HepG2 (cell line): ENCODE results near the gene ZFP14. TPM values are rescaled to one million over a fixed set of nuclear protein-coding genes. Genes with fewer than 3 reads are reported as not detected.
"Not testable (repeated sequence)": the region's sequence is repeated elsewhere in the genome, so short reads cannot be mapped to it uniquely, and the experiment has no call there.

ENCODE experiments used
- ATAC-seq: fragments of 200-7000 bp; cut with Tn5 transposase; 3 replicates; pipeline ENCODE4 v1.9.1; 2020; ENCODE audit warnings: mild to moderate bottlenecking, moderate library complexity
- BruUV-seq: library from RNA; stranded (reverse); fragments of 400-500 nt; replicated peaks from 2 replicates; lab custom pipeline; 2021; lab: Mats Ljungman, UMichigan
- CTCF ChIA-PET: fragments of 300-600 bp; formaldehyde crosslinking; extraction: SDS; loops from one replicate; lab custom pipeline; 2021; ENCODE audit warnings: low total read pairs, inconsistent platforms, low intra/inter-chr PET ratio; lab: Yijun Ruan, JAX
- POLR2A ChIA-PET: fragments of 350-600 bp; sonication (Branson Sonifier 250); formaldehyde crosslinking; loops from one replicate; lab custom pipeline; 2020; ENCODE audit warnings: antibody characterized with exemption, inconsistent platforms; lab: Yijun Ruan, JAX
- DNase-seq: peaks from one replicate; pipeline ENCODE4 v3.0.0-alpha.2; 2015; ENCODE audit warnings: low spot score
- FAIRE-seq: peaks from 3 replicates; lab custom pipeline; 2011; peaks lifted over from hg19 to GRCh38; lab: Jason Lieb, UNC
- H2AFZ ChIP-seq: one replicate; pipeline ENCODE4 v1.6.1; 2011; ENCODE audit warnings: low read length, inconsistent platforms
- H3K27ac ChIP-seq: fragments of 300-600 bp; 3 replicates; pipeline ENCODE4 v1.8.0; 2011; ENCODE audit warnings: mixed run types, mild to moderate bottlenecking, mixed read lengths, low read length, inconsistent platforms; ENCODE audit not compliant: insufficient read depth; ENCODE audit errors: extremely low read length
- H3K27me3 ChIP-seq, 2 experiments: fragments of 200-600 bp in 1 of 2; 2 replicates in 1 of 2; 3 replicates in 1 of 2; pipeline versions ENCODE4 v1.6.0 to v1.8.0; 2011; ENCODE audit warnings: low read length in 2 of 2, mild to moderate bottlenecking in 2 of 2, moderate library complexity in 2 of 2, inconsistent platforms in 1 of 2; ENCODE audit not compliant: insufficient read depth in 2 of 2, control insufficient read depth in 1 of 2
- H3K36me3 ChIP-seq, 2 experiments: fragments of 200-600 bp in 1 of 2; replicated peaks in 1 of 2; 2 replicates in 1 of 2; 3 replicates in 1 of 2; pipeline versions ENCODE4 v1.5.1 to v1.8.0; 2011; ENCODE audit warnings: low read length in 2 of 2, inconsistent platforms in 1 of 2; ENCODE audit not compliant: insufficient read depth in 2 of 2, control insufficient read depth in 1 of 2
- H3K4me1 ChIP-seq: 2 replicates; pipeline ENCODE4 v1.5.1; 2012; ENCODE audit warnings: low read length, inconsistent platforms; ENCODE audit not compliant: insufficient read depth
- H3K4me2 ChIP-seq: 2 replicates; pipeline ENCODE4 v1.6.0; 2011; ENCODE audit warnings: low read depth, low read length, inconsistent platforms
- H3K4me3 ChIP-seq, 3 experiments: fragments of 200-600 bp in 1 of 3; sonication (generic), shearing (Covaris generic) in 1 of 3; replicated peaks in 1 of 3; 2 replicates each; pipeline ENCODE4 v1.5.1; 2011 to 2016; ENCODE audit warnings: low read length in 3 of 3, inconsistent platforms in 2 of 3, low read depth in 2 of 3, mild to moderate bottlenecking in 2 of 3, control low read depth in 1 of 3, mixed read lengths in 1 of 3; ENCODE audit not compliant: insufficient read depth in 1 of 3
- H3K79me2 ChIP-seq: one replicate; pipeline ENCODE4 v1.6.1; 2011; ENCODE audit warnings: low read length, inconsistent platforms; ENCODE audit not compliant: insufficient read depth
- H3K9ac ChIP-seq: 2 replicates; pipeline ENCODE4 v1.6.0; 2011; ENCODE audit warnings: mild to moderate bottlenecking, low read depth, low read length, inconsistent platforms; ENCODE audit not compliant: insufficient read depth
- H3K9me3 ChIP-seq: 2 replicates; pipeline ENCODE4 v1.5.1; 2012; ENCODE audit warnings: mild to moderate bottlenecking, low read length
- H4K20me1 ChIP-seq: 2 replicates; pipeline ENCODE4 v1.6.0; 2011; ENCODE audit warnings: inconsistent platforms, mild to moderate bottlenecking, low read length, moderate library complexity; ENCODE audit not compliant: insufficient read depth
- whole genome bisulfite sequencing: methylation state at CpG from one replicate; pipeline ENCODE4 v1.1.6; 2017; ENCODE audit warnings: low lambda C conversion rate; 5-methylcytosine and 5-hydroxymethylcytosine counted together
- in situ Hi-C: cut with HindIII; loops from 2 replicates; pipeline ENCODE4 v1.10.0; 2017; ENCODE audit warnings: low pct_unique_long_range_greater_than_20kb; ENCODE audit not compliant: extremely low pct_ligation_motif_present
- intact Hi-C: fragments of 100-400 bp; cut with micrococcal nuclease; formaldehyde crosslinking; loops from one replicate; pipeline ENCODE4 v1.10.0; 2022; ENCODE audit not compliant: unreplicated experiment
- polyA plus RNA-seq, 8 experiments: library from polyadenylated mRNA; depleted of rRNA in 3 of 8; stranded (reverse) in 7 of 8; unstranded in 1 of 8; fragments of >200 nt; fragmentation: Illumina TruSeq in 4 of 8; extraction: Trizol in 4 of 8; gene quantifications; 2 replicates each; pipeline versions ENCODE4 v1.2.1 to v1.2.3, GENCODE V29; 2011 to 2016; ENCODE audit warnings: low read depth in 4 of 8, missing spikeins in 1 of 8, mixed read lengths in 1 of 8; ENCODE audit not compliant: insufficient read depth in 1 of 8
- total RNA-seq, 5 experiments: library from RNA; depleted of rRNA; stranded (reverse); fragments of >200 nt; fragmentation: Illumina TruSeq; extraction: Trizol; gene quantifications; 2 replicates each; pipeline ENCODE4 v1.2.3, GENCODE V29; 2016; ENCODE audit warnings: low read depth in 1 of 5

Gene ZFP14
- total and polyA plus RNA-seq, 2 of the 13 experiments (the other 11 are each of a cell fraction or from before 2014, with no cell fraction given) = 2.0 to 5.0 TPM

DNA sequence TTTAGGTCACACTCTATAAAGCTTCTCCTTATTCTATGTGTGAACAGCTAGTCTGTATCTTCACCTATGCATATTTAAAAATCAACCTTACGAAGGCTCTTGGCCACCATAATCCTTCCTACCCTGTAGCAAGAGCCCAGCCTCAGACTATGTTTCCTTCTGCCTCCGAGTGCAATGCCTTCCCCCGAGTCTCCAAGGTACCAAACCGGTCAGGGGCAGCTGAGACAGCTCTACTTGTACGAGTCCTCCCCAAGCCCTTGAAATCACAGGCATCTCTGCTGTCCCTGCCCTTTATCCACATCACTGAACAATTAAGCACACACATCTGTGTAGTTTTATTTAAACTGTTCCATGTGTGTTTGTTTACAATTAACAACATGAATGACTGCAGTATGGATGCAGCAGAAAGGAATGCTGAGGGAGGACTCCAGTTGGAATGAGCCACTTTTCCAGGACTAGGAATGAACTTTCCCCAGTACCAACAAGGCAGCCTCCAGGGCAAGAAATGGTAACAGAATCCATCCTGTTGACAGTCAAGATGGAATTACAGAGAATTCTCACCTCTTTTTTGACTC, 68.5 kb downstream of the ZFP14 start:
- H3K4me3 ChIP-seq, H3K36me3 ChIP-seq, in situ Hi-C loops, H3K9me3 ChIP-seq, H3K27ac ChIP-seq, H4K20me1 ChIP-seq, H3K27me3 ChIP-seq, FAIRE-seq, H3K4me1 ChIP-seq, intact Hi-C loops, H3K9ac ChIP-seq, CTCF ChIA-PET, H2AFZ ChIP-seq, H3K79me2 ChIP-seq, H3K4me2 ChIP-seq, ATAC-seq, BruUV-seq, POLR2A ChIA-PET, DNase-seq: not testable (repeated sequence)
- no CpG with 5 or more reads among the region's 5 CpGs for WGBS

DNA sequence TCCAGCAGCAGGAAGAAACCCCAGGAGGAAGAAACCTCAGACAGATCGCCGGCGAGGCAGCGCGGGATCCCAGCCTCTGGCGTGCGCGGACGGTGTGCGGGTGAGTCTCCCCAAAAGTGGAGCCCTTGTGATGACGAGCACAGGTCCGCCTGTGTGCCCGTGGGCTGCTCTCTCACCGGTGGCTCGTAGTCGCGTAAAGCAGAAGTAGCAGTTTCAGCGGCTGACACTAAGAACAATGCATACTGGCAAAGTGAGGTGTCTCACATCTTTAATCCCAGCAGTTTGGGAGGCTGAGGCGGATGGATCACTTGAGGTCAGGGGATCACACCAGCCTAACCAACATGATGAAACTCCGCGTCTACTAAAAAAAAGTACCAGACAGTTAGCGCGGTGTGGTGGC, 69.2 kb downstream of the ZFP14 start:
- H3K4me3 ChIP-seq, CTCF ChIA-PET, H3K4me1 ChIP-seq, H3K36me3 ChIP-seq, H3K27ac ChIP-seq, H4K20me1 ChIP-seq, BruUV-seq, H3K9me3 ChIP-seq, DNase-seq, in situ Hi-C loops, ATAC-seq, H2AFZ ChIP-seq, FAIRE-seq, H3K27me3 ChIP-seq, POLR2A ChIA-PET, H3K4me2 ChIP-seq, H3K79me2 ChIP-seq, H3K9ac ChIP-seq, intact Hi-C loops: not testable (repeated sequence)
- WGBS = 93% methylated on average over 4 of the region's 23 CpGs

DNA sequence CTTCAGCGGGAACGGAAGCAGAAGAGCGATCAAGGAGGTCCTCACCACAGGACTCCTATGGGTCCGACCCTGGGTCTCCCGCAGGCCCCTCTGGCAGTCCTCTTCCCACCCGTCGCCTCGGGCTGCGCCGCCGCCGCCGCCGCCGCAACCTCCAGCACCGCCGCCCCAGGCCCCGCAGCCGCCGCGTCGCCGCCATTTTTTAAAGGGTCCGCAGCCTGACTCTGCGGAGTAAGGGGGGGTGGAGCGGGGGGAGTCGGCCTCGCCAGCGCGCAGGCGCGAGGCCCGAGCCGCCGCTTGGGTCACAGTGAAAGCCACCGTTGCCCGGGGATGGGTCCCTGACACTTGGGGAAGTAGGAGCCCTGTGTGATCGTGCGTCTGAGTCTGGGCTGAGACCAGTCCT, 69.7 kb downstream of the ZFP14 start:
- H2AFZ ChIP-seq, H3K9me3 ChIP-seq, ATAC-seq, BruUV-seq, intact Hi-C loops, H3K4me2 ChIP-seq, H3K4me3 ChIP-seq, H3K36me3 ChIP-seq, DNase-seq, H3K4me1 ChIP-seq, H3K27ac ChIP-seq, H4K20me1 ChIP-seq, H3K79me2 ChIP-seq, H3K27me3 ChIP-seq, in situ Hi-C loops, CTCF ChIA-PET, POLR2A ChIA-PET, FAIRE-seq, H3K9ac ChIP-seq: not testable (repeated sequence)
- 89% methylated on average over 30 of the region's 39 CpGs for WGBS

DNA sequence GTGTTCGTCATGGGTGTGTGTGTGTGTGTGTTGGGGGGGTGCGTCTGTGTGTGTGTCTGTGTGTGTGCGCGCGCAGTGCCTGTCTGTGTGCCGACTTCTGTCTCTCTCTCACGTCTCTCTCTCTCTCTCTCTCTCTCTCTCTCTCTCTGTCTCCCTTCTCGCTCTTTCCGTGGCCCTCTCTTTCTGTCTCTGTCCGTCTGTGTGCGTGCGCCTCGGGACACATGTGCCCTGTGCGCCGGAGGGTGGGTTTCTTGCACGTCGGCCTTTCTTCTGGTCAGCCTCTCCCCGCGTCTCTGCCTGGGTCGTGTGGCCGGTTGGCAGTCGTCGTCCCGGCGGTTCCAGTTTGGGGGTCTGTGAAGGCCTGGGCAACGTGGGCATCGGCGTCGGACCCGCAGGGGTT, 86.7 kb downstream of the ZFP14 start:
- FAIRE-seq, ATAC-seq, H3K4me1 ChIP-seq, H3K9ac ChIP-seq, in situ Hi-C loops, POLR2A ChIA-PET, H3K9me3 ChIP-seq, H3K36me3 ChIP-seq, BruUV-seq, H3K27ac ChIP-seq, H4K20me1 ChIP-seq, H3K4me3 ChIP-seq, H3K27me3 ChIP-seq, DNase-seq, H2AFZ ChIP-seq, intact Hi-C loops, H3K79me2 ChIP-seq, H3K4me2 ChIP-seq, CTCF ChIA-PET: not testable (repeated sequence)
- WGBS = no CpG with 5 or more reads among the region's 30 CpGs
